Activated CD4-positive, alpha-beta T cell treated with anti-CD3 and anti-CD28 coated beads, Interleukin-2, amount 50 U/mL, for 24 hours (primary cell): ENCODE data around the gene TUBB1.

Source experiments
- DNase-seq, 2 donors: peaks; one replicate each; pipeline ENCODE4 v3.0.0-alpha.2; 2020; ENCODE audit warnings: low read depth in 1 of 2, low spot score in 1 of 2

The TUBB1 gene

GRCh38 chr20:58989196-58989595, 30.0 kb upstream of the TUBB1 start:
- DNase-seq, result no peak

- DNase-seq, result no peak
These were observed 28.4 kb upstream of the TUBB1 start for GRCh38 chr20:58990651-58991445.

GRCh38 chr20:58991715-58992114, 27.5 kb upstream of the TUBB1 start:
- no peak for DNase-seq

GRCh38 chr20:58992911-58993310, 26.3 kb upstream of the TUBB1 start:
- no peak for DNase-seq

- DNase-seq, result no peak
These were observed 25.6 kb upstream of the TUBB1 start for GRCh38 chr20:58993332-58994248.

GRCh38 chr20:58994390-58995159, 24.7 kb upstream of the TUBB1 start:
- no peak for DNase-seq

- DNase-seq, result no peak
These were observed 23.6 kb upstream of the TUBB1 start for GRCh38 chr20:58995461-58996225.

- no peak for DNase-seq
These were observed 23.0 kb upstream of the TUBB1 start for GRCh38 chr20:58996226-58996611.

- DNase-seq, result no peak
These were observed 22.0 kb upstream of the TUBB1 start for GRCh38 chr20:58997141-58997770.

GRCh38 chr20:58998656-58999055, 20.6 kb upstream of the TUBB1 start:
- no peak for DNase-seq

- no peak for DNase-seq
These were observed 18.9 kb upstream of the TUBB1 start for GRCh38 chr20:59000326-59000725.

- no peak for DNase-seq
These were observed 18.2 kb upstream of the TUBB1 start for GRCh38 chr20:59001068-59001448.

- no peak for DNase-seq
These were observed 17.6 kb upstream of the TUBB1 start for GRCh38 chr20:59001449-59002171.

- DNase-seq, result no peak
These were observed 16.8 kb upstream of the TUBB1 start for GRCh38 chr20:59002388-59002787.

GRCh38 chr20:59002874-59003399, 16.3 kb upstream of the TUBB1 start:
- DNase-seq, result no peak

GRCh38 chr20:59003836-59004492, 15.3 kb upstream of the TUBB1 start:
- DNase-seq, result no peak

- no peak for DNase-seq
These were observed 14.8 kb upstream of the TUBB1 start for GRCh38 chr20:59004493-59004762.

- DNase-seq, result no peak
These were observed 14.3 kb upstream of the TUBB1 start for GRCh38 chr20:59004763-59005522.
